B cell (primary cell): ENCODE results near the gene KRT12.

ENCODE experiments used
- EZH2 ChIP-seq: IDR thresholded peaks from 2 replicates; pipeline ENCODE4 v1.6.1; 2012; ENCODE audit warnings: borderline replicate concordance, low read depth, mild to moderate bottlenecking, moderate library complexity, low read length; ENCODE audit not compliant: insufficient read depth, poor library complexity, severe bottlenecking
- TF ChIP-seq, protein P1 (sequence below): fragments of 200-600 bp; IDR thresholded peaks from one replicate; pipeline ENCODE4 v1.8.0; 2022; ENCODE audit warnings: antibody characterized with exemption, mild to moderate bottlenecking

DNA sequence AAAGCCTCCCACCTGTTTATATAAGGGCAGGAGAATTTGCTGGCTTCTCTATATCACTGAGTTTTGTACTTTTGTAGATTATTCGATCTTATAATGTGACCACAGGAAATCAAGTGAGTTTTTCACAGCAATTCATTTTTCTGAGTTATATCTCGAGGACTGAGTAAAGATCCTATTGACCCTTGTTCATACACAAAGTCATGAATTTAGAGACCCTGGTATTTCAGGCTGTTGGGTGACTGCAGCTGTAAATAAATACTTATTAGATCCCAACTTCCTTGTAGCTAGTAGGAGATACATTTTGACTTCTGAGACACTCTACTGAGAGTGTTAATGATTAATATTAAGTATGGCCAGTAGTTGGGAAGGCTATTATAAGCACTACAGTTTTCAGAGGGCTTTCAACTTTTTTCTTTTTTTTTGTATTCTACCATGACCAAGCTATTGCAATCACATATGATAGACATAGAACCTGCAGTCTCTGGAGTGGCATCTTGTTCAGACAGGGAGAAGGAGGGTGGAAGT lies 21.2 kb upstream of the KRT12 start:
- TF ChIP-seq, protein P1, sequence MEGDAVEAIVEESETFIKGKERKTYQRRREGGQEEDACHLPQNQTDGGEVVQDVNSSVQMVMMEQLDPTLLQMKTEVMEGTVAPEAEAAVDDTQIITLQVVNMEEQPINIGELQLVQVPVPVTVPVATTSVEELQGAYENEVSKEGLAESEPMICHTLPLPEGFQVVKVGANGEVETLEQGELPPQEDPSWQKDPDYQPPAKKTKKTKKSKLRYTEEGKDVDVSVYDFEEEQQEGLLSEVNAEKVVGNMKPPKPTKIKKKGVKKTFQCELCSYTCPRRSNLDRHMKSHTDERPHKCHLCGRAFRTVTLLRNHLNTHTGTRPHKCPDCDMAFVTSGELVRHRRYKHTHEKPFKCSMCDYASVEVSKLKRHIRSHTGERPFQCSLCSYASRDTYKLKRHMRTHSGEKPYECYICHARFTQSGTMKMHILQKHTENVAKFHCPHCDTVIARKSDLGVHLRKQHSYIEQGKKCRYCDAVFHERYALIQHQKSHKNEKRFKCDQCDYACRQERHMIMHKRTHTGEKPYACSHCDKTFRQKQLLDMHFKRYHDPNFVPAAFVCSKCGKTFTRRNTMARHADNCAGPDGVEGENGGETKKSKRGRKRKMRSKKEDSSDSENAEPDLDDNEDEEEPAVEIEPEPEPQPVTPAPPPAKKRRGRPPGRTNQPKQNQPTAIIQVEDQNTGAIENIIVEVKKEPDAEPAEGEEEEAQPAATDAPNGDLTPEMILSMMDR, result no peak
- no peak for TF ChIP-seq EZH2
